Stimulated activated CD8-positive, alpha-beta memory T cell treated with anti-CD3 and anti-CD28 coated beads, Interleukin-15, amount 100 ng/mL, for 48 hours (primary cell): ENCODE measurements around the gene MRPL49.

Experiments used
- DNase-seq, 2 donors: peaks; one replicate each; pipeline ENCODE4 v3.0.0-alpha.2; 2020; ENCODE audit warnings: low read depth in 2 of 2

Gene MRPL49

GRCh38 chr11:65102142-65103095 lies 19.7 kb upstream of the MRPL49 start:
- no peak for DNase-seq

GRCh38 chr11:65103476-65103875 lies 18.6 kb upstream of the MRPL49 start:
- no peak for DNase-seq

GRCh38 chr11:65104628-65105027 lies 17.5 kb upstream of the MRPL49 start:
- no peak for DNase-seq

GRCh38 chr11:65107078-65107477 lies 15.0 kb upstream of the MRPL49 start:
- no peak for DNase-seq

DNA sequence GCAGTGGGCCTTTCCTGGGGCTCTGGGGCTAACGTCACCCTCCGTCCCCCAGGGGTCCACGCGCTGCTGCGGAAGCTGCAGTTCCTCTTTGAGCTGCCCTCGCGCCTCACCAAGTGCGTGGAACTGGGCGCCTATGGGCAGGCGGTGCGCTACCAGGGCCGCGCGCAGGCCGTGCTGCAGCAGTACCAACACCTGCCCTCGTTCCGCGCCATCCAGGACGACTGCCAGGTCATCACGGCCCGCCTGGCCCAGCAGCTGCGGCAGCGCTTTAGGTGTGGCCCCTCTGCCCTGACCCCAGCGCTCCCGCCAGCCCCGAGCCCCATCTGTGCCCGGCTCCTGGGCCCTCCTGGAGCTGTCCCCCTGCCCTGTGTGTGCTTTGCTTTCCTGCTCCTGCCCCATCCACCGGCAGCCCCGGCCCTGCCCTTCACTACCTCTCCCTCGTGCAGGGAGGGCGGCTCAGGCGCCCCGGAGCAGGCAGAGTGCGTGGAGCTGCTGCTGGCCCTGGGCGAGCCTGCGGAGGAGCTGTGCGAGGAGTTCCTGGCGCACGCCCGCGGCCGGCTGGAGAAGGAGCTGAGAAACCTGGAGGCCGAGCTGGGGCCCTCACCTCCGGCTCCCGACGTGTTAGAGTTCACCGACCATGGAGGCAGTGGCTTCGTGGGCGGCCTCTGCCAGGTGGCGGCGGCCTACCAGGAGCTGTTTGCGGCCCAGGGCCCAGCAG lies 14.2 kb upstream of the MRPL49 start:
- DNase-seq = no peak

GRCh38 chr11:65108469-65109123 lies 13.5 kb upstream of the MRPL49 start:
- no peak for DNase-seq

DNA sequence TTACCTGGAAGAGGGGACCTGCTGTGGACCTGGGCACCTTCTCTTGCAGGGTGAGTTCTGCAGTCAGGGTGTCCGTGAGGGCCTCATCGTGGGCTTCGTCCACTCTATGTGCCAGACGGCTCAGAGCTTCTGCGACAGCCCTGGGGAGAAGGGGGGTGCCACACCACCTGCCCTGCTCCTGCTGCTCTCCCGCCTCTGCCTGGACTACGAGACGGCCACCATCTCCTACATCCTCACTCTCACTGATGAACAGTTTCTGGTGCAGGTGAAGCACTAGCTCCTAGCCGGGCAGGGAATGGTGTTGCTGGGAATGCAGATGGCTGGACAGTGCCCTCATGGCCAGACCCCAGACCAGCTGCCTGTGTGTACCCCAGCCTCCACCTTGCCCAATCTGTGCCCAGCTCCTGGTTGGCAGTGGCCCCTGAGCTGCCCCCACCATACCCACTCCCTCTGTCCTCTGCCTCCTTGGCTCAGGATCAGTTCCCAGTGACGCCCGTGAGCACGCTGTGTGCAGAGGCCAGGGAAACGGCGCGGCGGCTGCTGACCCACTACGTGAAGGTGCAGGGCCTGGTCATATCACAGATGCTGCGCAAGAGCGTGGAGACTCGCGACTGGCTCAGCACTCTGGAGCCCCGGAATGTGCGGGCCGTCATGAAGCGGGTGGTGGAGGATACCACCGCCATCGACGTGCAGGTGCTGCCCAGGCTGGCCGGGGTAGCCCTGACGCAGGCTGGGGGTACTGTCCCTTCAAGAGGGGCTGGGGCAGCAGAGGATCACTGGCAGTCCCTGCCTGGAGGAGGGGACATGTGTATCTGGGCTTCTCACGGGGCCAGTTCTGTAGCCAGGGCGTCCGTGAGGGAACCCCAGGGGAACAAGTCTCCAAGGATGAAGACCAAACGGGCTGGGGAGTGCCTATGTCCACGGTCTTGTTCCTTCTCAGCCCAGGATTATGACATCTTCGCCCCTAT lies 12.6 kb upstream of the MRPL49 start:
- DNase-seq = no peak

DNA sequence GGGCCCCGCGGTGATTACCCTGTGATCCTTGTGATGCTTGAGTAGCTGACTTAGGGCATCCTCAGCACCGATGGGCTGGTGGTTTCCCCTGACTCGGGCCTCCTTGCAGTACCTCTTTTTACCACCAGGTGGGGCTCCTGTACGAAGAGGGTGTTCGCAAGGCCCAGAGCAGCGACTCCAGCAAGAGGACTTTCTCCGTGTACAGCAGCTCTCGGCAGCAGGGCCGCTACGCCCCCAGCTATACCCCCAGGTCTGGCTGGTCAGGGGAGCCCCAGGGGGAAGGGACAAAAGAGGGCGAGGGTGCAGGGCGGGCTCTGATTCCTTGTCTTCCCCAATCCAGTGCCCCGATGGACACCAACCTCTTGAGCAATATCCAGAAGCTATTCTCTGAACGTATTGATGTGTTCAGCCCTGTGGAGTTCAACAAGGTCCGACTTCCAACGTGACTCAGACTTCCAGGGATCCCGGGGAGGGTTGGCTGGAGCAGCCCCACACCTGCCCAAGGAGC lies 11.7 kb upstream of the MRPL49 start:
- peak; percentile 77 to 84 for DNase-seq

DNA sequence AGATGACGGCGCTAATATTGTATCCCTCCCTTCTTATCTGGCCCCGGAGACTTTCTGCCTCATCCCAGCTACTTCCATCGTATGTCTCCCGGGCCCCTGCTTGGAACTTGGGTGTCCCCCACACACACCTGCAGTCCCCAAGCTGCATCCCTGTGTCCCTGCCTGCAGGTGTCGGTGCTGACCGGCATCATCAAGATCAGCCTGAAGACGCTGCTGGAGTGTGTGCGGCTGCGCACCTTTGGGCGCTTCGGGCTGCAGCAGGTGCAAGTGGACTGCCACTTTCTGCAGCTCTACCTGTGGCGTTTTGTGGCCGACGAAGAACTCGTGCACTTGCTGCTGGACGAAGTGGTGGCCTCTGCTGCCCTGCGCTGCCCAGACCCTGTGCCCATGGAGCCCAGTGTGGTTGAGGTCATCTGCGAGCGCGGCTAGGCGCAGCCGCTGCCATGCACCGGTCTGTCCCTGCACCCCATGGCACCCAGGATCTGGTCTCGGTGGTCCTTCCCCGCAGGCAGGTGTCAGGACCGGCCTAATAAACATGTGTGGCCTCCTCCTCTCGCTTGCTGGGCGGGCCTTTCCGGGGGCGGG lies 10.9 kb upstream of the MRPL49 start:
- no peak for DNase-seq

GRCh38 chr11:65111744-65112545 lies 10.2 kb upstream of the MRPL49 start, which contains the start of gene TM7SF2:
TSS of gene TM7SF2 (plus strand) at chr11:65111872. CDS start at chr11:65112016, 144 bp downstream.
- peak; percentile 91 to 93 for DNase-seq

DNA sequence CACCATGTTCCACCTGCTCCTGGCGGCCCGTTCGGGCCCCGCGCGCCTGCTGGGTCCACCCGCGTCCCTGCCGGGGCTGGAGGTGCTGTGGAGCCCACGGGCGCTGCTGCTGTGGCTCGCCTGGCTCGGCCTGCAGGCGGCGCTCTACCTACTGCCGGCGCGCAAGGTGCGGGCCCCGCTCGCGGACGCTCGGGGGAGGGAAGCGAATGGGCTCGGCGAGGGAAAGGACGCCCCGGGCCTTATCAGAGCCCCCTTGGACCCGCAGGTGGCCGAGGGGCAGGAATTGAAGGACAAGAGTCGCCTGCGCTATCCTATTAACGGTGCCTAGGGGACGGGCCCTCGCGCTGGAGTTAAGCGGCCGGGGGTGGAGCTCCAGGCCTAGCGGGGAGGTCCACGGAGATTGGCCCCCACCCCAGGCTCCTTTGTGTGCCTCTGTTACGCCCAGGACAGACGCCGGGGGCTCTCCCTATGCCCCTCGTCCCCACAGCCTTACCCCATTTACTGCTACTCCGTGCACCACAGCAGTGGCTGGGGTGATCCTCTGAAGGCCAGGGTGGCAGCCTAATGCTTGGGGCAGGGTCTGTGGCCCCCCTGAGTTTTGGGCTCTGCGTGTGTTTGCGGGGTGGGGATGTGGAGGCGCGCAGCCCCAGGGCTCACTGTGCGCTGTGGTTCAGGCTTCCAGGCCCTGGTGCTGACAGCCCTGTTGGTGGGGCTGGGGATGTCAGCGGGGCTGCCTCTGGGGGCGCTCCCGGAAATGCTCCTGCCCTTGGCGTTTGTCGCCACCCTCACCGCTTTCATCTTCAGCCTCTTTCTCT lies 9.4 kb upstream of the MRPL49 start:
- peak; percentile 53 to 54 for DNase-seq

DNA sequence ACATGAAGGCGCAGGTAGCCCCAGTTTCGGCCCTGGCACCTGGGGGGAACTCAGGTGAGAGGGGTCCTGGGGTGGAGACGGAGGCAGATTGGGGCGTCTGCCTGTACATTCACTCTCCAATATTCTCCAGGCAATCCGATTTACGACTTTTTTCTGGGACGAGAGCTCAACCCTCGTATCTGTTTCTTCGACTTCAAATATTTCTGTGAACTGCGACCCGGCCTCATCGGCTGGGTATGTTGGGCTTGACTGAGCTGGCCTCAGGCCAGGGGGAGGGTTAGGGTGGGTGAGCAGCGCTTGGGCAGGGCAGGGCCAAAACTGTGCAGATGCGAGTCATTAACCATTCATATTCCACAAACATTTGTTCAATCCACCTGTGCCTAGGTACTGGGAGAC lies 8.8 kb upstream of the MRPL49 start:
- DNase-seq = no peak

DNA sequence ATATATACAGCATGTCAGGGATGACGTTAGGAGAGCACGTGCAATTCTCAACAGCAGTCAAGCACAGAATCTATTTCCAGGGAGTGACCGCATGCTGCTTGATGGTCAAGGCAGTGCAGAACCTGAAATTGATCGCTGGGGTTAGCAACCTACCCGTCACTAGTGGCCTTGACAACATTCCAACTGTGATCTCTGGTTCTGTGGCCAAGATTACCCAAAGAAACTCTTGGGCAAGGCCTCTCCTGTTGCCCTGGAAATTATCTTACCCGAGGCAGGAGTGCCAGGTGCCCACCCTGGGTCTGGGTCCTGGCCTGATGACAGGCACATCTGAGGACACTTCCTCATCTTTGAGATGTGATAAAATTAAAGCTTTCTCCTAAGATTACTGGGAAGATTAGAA lies 8.3 kb upstream of the MRPL49 start:
- no peak for DNase-seq

- DNase-seq = no peak
These were observed 7.5 kb upstream of the MRPL49 start for GRCh38 chr11:65114538-65115171.

DNA sequence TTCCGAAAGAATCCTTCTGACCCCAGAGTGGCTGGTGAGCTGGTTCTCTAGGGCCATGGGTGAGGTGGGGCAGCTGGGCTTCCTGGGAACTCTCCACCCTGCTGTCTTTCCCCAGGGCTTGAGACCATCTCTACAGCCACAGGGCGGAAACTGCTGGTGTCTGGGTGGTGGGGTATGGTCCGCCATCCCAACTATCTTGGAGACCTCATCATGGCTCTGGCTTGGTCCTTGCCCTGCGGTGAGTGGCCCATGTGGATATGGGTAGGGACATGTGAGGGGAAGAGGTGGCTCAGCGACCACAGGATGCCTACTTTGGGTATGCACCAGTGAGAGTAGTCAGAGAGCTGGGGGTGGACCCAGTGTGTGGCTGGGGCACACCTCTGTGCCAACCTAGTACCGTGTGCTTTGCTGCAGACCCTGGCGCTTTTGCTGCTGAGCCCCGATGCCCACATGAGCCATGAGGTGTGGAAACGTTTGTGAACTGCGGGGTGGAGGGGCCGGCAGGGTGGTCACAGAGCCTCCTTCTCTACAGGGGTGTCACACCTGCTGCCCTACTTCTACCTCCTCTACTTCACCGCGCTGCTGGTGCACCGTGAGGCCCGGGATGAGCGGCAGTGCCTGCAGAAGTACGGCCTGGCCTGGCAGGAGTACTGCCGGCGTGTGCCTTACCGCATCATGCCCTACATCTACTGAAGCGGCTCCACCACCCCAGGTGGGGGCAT lies 6.6 kb upstream of the MRPL49 start:
- no peak for DNase-seq

DNA sequence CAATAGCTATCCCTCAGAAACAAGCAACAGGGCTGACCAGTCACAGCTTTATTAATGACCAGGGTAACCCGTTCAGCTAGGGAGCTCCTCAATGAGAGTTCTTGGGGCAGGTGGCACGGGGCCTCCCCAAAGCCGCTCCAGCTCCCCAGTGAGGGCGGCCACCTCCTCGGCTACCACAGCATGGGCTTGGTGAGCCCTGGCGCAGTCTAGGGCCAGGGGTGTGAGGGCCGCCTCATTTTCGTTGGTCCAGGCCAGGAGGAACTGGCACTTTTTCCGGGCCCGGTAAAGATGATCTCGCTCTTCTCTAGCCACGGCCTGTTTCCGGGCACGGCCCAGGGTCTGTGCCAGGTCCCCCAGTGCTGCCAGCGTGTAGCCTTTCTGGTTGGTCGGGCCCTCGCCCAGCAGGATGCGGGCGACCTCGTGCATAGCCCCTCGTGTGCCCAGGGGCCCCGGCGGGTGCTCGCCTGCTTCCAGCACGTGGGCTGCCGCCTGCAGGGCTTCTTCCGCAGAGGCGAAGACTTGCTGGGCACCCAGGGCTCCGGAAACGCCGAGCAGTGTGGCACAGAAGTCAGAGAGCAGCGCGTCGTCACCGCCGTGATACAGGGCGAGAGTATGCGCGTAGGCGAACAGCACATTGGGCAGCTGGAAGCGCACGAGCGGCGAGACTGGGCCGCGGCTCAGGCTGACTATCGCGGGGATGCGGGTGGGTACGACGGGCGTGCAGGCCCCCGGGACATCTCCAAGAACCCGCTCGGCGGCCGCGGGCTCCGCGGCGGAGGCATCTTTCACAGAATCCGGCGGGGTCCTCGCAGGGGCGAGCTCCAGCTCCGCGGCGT lies 5.5 kb upstream of the MRPL49 start:
- peak; percentile 50 to 62 for DNase-seq
